Stimulated activated CD8-positive, alpha-beta memory T cell treated with anti-CD3 and anti-CD28 coated beads, Interleukin-2, amount 100 ng/mL, for 48 hours (primary cell): ENCODE measurements around the gene TSPAN33.
A peak's percentile ranks its signal among the peaks of the same experiment; 100 is the strongest.
"Not testable (repeated sequence)": the region's sequence is repeated elsewhere in the genome, so short reads cannot be mapped to it uniquely, and the experiment has no call there.

ENCODE experiments used
- DNase-seq, 2 donors: peaks; one replicate each; pipeline ENCODE4 v3.0.0-alpha.2; 2020; ENCODE audit warnings: low read depth in 2 of 2

Gene TSPAN33, protein sequence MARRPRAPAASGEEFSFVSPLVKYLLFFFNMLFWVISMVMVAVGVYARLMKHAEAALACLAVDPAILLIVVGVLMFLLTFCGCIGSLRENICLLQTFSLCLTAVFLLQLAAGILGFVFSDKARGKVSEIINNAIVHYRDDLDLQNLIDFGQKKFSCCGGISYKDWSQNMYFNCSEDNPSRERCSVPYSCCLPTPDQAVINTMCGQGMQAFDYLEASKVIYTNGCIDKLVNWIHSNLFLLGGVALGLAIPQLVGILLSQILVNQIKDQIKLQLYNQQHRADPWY

DNA sequence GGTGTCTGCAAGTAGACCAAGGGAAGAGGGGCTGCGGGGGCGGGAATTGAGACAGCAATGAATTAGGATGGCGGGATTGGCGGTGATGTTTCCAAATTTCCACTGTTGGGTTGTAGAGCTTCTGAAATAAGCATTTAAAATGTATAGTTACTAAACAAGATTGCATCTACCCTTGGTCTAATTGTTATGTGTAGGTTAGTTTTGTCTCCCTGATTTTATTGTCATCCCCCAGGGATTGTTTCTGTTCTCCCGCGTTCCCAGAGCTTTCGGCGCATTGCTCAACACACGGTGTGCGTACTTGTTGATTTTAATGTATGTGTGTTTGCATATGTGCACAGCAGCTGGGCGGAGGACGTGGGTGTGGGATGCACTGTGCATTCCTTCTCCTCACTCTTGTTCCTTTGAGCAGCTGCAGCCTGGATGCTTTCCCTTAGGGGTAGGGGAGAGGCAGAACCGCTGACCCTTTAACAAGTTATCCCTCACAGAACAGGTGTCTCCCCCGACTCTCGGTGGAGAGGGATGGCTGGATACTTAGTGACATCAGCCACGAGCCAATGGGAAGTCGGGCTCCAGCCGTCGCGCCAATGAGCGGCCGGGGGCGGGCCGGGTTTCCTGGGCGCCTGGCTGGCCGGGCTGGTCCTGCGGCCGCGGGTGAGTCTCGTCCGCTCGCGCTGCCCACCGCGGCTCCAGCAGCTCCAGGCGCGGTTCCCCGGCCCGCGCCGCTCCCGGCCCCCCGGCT, at the start of gene TSPAN33:
Gene TSPAN33, plus strand, starts transcription at position 613 of the 739 bp plus-strand sequence. CDS start 274 bp downstream, outside the sequence.
- DNase-seq = peak; percentile 57 to 63

DNA sequence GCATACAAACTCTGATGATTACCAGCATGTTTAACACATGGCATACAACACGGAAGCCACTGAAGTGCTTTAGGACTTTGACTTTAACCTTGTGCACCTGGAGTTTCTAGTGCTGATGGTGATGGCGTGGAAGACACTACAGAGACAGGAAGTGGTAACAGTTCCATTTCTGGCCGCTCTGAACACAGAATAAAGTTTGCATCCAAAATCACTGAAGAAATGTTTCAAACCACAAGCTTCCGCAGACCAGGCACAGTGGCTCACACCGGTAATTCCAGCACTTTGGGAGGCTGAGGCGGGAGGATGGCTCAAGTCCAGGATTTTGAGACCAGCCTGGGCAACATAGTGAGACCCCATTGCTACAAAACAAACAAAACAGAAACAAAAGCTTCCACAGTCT, 49.2 kb upstream of the TSPAN33 start:
- DNase-seq = no peak

DNA sequence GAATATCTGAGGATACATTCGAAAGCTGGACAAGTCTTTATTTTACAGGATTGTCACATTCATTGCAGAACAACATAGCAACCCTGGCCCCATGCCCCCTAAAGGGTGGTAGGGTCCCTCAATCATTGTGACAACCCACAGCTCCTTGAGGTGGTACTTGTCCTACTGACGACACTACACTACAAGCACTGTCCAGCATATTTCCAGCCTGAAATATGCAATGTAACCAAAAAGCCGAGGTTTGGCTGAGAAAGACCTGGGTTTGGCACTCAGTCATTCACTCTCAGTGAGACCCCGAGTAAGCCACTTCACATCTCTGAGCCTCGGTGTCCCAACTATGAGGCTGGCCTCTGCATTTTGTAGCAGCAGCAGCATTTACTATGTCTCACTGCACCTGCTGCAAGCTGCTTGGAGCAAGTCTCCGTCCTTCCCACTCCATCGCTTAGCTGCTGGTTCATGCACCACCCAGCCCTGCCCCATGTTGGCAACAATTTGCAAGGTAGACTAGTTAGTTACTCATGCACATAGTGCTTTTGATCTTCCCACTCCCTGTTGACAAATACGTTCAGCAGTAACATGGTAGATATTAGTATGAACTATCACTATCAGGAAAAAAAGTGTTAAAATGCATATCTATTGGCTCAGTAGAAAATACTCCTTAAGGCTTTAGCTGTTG, 46.0 kb upstream of the TSPAN33 start:
- no peak for DNase-seq

DNA sequence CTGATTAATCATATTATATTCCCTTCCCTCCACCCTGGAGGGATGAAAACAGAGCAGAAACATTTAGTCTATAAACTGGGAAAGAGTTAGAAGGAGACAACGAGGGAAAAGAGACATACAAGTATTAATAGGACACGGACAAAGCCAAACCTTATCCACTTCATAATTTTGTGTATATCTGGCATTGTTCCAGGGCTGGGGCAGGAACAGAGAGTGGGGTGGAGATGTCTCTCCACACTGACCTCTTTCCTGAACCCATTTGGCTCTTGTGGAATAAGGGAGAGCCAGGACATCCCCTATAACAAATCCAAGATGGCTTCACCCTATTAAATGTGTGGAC, 43.7 kb upstream of the TSPAN33 start:
- DNase-seq = no peak

DNA sequence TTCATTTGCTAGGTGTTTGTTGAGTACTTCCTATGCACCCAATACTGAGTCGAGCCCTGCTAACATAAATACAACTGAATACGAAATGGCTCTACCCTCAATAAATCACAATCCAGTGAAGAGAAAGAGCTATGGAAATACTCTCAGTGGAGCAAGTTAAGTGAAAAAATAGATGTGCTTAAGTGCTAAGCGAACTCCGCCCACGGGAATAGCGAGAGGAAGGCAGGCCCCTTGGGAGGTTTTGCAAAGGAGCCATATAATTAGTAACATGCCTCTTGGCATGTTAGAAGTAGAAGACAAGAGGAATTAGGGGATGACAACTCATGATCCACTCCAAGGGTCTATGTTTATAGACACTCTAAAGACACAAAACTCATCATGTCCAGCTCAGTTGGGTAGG, 42.8 kb upstream of the TSPAN33 start:
- no peak for DNase-seq

DNA sequence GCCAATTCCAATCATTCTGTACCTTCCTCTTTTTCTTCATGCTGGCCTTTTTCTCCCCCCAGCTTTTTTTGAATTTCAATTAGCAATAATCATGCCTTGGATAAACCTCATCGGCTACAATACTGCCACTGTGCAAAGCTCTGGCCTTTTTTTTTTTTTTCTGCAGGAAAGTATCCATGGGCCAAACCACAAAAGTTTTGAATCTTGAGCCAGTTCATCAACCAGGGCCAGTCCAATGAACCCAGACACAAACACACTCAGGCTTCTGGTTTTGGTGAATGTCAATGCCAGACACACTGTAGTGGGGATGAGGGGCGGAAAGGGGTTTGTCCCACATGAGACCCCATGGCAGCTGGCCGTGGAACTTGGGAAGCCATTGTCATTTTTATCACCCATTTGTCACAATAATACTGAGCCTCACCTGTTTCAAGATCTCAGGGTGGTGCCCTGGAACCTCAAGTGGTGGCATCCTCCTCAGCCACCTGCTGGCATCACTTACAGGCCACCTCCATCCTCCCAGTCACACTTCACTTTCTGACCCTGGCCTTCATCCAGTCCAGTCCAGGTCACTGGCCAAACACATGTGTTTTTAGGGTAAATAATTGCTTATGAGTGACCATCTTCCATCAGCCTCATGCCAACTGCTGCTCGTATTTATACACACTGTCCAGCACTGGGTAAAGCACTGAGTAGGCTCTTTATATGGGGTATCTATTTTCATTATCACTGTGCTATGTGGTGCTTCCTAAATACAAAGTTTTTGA, 40.8 kb upstream of the TSPAN33 start:
- no peak for DNase-seq

DNA sequence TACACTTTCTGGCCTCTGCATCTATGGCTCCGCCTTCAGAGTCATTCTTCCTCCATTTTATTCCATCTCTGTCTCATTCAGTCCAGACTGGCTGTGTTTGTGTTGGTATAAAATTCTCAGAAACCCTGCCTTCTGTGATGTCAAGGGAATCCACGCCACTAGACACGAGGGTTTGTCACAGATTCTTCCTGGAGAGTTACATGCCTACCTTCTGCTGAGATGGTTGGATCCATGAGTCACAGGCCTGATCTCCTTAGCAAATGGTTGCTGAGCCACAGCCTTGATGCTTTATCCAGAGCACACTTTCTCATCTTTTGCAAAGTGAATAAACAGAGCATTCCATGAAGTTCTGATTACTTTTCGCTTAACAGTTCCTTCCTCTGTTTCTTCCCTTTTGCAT, 35.9 kb upstream of the TSPAN33 start:
- no peak for DNase-seq

DNA sequence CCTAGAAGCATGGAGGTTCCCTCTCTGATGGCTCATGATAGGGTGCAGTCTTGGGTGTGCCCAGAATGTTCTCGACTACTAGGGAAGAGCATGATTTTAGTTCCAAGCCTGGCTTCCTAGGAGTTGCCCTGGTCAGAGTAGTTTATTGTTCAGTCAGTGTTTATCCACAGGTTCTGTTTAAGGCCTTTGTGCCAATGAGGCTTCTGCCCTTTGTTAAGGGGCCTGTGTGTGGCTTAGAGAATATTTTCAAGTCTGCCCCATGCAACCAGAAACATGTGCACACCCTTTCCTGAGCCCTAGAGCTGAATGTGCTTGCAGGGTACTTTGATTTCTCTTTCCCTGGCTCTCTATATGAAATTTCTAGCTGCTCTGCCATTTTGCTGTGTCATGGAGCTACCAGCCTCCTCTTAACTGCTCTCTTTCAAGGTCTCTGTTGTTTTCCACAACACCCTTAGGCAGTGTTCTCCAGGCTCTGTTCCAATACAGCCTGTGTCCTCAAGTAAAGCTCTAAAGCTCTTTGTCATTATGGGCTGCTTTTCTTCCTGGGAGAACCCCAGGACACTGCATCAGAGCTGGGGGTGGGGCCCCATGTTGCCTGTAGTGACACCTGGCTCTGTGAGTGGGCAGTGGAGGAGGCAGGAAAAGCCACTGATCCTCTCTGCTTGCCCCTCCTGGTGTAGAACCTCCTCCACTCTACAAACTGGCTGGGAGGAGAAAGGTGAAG, 34.1 kb upstream of the TSPAN33 start:
- no peak for DNase-seq

DNA sequence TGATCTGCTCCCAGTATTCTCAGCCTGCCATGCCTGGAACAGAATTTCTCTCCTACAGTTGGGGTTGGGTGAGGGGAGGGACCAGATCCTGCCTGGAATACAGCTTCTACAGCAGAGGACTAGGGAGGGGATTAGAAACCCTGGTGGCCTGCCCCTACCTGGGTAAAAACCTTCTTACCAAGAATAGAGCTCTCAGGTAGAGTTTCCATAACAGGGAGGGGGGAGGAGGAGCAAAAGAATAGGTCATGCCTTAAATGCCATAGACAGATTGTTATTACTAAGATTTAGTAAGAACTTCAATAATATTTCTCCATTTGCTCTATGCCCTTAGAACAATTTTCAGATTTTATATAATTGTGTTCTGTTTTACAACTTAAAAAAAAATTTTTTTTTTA, 33.5 kb upstream of the TSPAN33 start:
- DNase-seq = no peak

DNA sequence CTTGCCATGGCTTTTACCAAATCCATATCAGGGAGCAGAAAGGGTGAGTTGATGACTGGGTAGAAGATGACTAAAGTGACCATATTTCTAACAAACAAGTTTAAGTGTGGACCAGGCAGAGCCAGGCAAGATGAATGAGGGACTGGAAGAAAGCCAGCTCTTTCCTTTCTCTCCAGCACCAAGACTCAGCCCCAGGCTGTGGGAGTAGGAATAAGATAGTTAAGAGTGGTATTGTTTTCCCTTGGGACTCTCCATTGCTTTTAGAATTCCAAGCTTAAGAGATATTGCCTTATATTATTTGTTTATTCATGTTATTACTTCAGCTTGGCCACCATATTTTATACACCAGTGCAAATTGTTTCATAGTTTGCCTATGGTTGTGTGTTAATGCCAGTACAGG, 28.8 kb upstream of the TSPAN33 start:
- no peak for DNase-seq

DNA sequence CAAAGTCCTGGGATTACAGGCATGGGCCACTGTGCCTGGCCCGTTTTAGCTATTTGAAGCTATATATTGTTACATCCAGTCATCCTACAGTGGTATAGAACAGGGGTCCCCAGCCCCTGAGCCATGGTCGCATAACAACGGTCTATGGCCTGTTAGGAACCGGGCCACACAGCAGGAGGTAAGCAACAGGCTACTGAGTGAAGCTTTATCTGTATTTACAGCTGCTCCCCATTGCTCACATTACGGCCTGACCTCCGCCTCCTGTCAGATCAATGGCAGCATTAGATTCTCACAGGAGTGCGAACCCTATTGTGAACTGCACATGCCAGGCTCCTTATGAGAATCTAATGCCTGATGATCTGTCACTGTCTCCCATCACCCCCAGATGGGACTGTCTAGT, 26.3 kb upstream of the TSPAN33 start:
- no peak for DNase-seq

DNA sequence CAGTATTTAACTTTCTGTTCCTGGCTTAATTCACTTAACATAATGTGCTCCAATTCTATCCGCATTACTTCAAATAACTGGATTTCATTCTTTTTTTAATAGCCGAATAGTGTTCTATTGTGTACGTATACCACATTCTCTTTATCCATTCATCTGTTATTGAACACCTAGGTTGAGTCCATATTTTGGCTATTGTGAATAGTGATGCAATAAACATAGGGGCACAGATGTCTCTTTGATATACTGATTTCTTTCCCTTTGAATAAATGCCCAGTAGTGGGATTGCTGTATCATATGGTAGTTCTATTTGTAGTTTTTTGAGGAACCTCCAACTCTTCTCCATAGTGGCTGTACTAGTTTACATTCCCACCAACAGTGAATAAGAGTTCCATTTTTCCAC, 25.5 kb upstream of the TSPAN33 start:
- no peak for DNase-seq

DNA sequence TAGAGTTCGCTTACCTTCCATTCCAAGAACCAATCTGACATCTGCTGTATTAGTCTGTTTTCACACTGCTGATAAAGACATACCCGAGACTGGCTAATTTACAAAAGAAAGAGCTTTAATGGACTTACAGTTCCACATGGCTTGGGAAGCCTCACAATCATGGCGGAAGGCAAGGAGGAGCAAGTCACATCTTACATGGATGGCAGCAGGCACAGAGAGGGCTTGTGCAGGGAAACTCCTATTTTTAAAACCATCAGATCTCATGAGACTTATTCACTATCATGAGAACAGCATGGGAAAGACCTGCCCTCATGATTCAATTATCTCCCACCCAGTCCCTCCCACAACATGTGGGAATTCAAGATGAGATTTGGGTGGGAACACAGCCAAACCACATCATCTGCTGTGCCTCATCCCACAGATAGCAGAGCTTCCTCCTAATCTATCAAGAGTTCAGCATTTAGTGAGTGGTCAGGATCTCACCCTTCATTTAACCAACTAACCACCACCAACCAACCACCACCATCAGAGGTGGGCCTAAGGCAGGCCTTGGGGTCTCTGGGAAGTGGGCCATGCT, 22.9 kb upstream of the TSPAN33 start:
- DNase-seq = not testable (repeated sequence)

DNA sequence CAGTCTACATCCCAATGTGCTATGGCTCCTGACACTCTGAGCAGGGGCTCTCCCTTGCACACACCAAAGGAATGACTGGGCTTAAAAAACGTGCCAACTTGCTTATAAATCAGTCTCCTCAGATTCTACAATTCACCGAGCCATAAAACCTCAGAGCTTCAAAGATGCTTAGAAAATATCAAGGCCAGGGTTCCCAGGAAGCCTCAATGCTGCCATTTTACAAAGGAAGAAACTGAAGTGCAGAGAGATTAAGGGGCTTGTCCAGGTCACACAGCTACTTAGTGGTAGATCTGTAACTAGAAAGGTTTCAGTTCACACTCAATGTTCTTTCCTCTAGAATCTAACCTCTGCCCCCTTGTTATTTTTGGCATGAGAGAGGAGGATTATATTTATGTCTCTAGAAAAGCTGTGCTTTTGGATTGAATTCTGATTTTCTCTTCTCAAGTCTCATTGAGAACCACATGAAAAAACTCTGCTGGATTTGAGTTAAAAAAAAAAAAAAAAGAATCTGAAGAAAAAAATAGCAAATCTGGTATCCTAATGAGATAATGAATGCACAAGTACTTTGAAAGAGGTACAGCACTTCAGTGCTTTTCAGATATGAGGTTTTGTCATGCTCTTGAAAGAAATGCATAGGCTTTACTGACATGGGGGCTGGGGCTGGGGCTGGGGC, 22.3 kb upstream of the TSPAN33 start:
- no peak for DNase-seq

DNA sequence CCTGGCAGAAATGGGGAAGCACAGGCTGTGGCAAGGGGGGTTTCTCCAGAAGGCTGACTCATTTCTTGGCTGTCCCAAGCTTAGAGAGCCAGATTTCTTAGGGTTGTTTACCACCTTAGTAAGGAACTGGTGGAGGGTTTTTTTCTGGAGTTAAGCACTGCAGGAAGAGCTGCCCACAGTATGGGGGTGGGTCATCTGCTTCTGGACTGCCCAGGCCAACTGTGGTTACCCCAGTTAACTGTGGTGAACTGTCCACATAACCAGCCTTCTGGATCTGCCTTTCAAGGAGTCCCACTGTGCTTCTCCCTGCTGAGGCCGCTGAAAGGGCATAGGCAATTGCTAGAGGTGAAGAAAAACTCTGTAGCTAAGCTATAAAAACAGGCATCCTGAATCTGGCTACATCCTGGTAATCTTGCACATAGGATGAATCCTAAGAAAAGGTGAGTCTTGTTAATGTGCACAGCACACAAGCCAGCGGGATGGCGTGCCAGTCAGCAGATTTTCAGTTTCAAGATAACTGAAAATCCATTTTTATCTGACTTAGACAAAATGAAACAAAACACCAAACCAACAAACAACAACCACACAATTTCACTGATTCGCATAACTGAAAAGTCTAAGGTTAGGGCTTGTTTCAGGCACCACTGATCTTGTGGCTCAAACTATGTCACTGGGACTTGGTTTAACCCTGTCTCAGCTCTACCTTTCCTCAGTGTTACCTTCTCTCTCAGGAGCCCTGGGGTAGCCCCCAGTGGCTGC, 21.6 kb upstream of the TSPAN33 start:
- peak; percentile 21 to 24 for DNase-seq

DNA sequence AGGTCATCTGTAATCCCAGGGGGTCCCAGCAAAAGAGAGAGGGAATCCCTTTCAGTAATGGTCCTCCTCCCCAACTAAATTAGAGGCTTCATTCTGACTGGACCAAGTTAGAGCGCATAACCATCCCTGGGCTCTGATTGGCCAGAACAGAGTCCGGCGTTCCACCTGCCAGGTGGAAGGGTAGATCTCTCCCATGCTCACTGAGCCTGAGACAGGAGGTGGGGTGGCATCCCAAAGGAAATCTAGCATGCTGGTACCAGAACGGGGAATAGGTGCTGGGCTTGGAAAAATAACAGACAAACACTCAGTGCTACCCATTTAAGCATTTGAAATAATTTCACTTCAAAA, 21.0 kb upstream of the TSPAN33 start:
- DNase-seq = no peak

DNA sequence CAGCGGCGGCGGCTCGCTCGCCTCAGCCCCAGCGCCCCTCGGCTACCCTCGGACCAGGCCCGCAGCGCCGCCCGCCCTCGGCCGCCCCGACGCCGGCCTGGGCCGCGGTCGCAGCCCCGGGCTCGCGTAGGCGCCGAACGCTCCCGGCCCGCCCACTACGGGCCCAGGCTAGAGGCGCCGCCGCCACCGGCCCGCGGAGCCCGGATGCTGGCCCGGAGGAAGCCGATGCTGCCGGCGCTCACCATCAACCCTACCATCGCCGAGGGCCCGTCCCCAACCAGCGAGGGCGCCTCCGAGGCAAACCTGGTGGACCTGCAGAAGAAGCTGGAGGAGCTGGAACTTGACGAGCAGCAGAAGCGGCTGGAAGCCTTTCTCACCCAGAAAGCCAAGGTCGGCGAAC, 18.2 kb upstream of the TSPAN33 start:
- no peak for DNase-seq

DNA sequence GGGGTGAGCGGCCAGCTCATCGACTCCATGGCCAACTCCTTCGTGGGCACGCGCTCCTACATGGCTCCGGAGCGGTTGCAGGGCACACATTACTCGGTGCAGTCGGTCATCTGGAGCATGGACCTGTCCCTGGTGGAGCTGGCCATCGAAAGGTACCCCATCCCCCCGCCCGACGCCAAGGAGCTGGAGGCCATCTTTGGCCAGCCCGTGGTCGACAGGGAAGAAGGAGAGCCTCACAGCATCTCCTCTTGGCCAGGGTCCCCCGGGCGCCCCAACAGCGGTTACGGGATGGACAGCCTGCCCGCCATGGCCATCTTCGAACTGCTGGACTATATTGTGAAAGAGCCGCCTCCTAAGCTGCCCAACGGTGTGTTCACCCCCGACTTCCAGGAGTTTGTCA, 17.4 kb upstream of the TSPAN33 start:
- no peak for DNase-seq

DNA sequence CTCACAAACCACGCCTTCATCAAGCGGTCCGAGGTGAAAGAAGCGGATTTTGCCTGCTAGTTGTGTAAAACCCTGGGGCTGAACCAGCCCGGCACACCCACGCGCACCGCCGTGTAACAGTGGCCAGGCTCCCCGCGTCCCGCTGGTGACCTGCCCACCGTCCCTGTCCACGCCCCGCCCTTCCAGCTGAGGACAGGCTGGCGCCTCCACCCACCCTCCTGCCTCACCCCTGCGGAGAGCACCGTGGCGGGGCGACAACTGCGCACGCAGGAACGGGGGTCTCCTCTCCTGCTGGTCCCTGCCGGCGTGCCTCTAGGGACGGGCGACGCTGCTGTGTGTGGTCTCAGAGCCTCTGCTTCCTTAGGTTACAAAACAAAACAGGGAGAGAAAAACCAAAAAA, 16.9 kb upstream of the TSPAN33 start:
- no peak for DNase-seq

DNA sequence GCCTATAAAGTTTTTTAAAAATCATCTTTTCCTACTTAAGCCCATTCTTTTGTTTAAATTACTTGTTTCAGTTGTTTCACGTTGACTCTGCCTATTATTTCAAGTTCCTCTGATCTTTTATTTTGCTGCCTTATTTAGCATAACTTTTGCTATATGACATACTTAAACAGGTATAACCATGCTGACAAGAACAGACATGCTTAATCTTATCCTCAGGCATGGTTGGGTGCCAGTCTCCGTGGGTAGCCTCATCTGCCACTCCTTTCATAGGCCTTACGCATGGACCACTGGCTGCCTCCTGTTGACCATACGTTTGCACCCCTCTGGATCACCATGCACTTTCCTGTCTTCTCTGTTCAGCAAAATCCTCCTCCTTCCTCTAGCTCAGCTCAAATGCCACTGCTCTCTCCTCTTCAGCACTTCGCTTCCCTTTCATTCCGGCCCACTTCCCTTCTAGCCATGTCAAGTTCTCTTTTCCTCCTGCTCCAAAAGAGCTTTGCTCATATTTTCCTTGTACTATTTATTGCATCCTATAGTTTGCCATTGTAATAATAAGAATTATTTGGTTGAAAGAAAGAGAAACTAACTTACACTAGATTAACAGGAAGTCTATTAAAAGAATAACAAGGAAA, 10.0 kb upstream of the TSPAN33 start:
- no peak for DNase-seq
